Naive thymus-derived CD8-positive, alpha-beta T cell (primary cell): ENCODE data around the gene ZSCAN2. TPM values are rescaled to one million over a fixed set of nuclear protein-coding genes. Genes with fewer than 3 reads are reported as not detected.
"Not testable (repeated sequence)": the region's sequence is repeated elsewhere in the genome, so short reads cannot be mapped to it uniquely, and the experiment has no call there.

Experiments
- ATAC-seq, 2 donors: fragments of 150-1000 bp; cut with Tn5 transposase in 1 of 2; sonication (Bioruptor Pico), chemical (Tn5 transposase) in 1 of 2; 1 replicate in 1 of 2; 2 replicates in 1 of 2; pipeline ENCODE4 v1.10.0; 2021; ENCODE audit warnings: mild to moderate bottlenecking in 2 of 2, moderate library complexity in 2 of 2
- POLR2A ChIA-PET: fragments of 350-600 bp; sonication (Branson Sonifier 250); formaldehyde crosslinking; loops from one replicate; lab custom pipeline; 2021; ENCODE audit warnings: antibody characterized with exemption; lab: Charles Lee
- DNase-seq, 10 donors: peaks; one replicate each; pipeline versions ENCODE4 v3.0.0 to v3.0.0-alpha.2; 2020 to 2022
- H3K27ac Mint-ChIP-seq, 10 donors: one replicate each; pipeline ENCODE4 v1.8.0; 2020 to 2022; ENCODE audit warnings: mild to moderate bottlenecking in 10 of 10, mixed read lengths in 10 of 10, moderate library complexity in 4 of 10, inconsistent platforms in 1 of 10
- H3K27me3 Mint-ChIP-seq, 5 donors: one replicate each; pipeline ENCODE4 v1.8.0; 2021 to 2022; ENCODE audit warnings: mixed read lengths in 5 of 5
- H3K36me3 Mint-ChIP-seq, 3 donors: one replicate each; pipeline ENCODE4 v1.8.0; 2020 to 2022; ENCODE audit warnings: mixed read lengths in 3 of 3, mild to moderate bottlenecking in 2 of 3, inconsistent platforms in 1 of 3
- H3K4me1 Mint-ChIP-seq, 4 donors: one replicate each; pipeline ENCODE4 v1.8.0; 2021 to 2022; ENCODE audit warnings: mixed read lengths in 4 of 4
- H3K4me3 Mint-ChIP-seq, 10 donors: one replicate each; pipeline ENCODE4 v1.8.0; 2020 to 2022; ENCODE audit warnings: mild to moderate bottlenecking in 10 of 10, mixed read lengths in 10 of 10, moderate library complexity in 6 of 10, inconsistent platforms in 1 of 10
- H3K9me3 Mint-ChIP-seq, 9 donors: one replicate each; pipeline ENCODE4 v1.8.0; 2020 to 2022; ENCODE audit warnings: mixed read lengths in 9 of 9, mild to moderate bottlenecking in 3 of 9, inconsistent platforms in 1 of 9, moderate library complexity in 1 of 9
- polyA plus RNA-seq, 3 donors: library from polyadenylated mRNA; unstranded; fragments of 300-500 nt; fragmentation: Illumina TruSeq; gene quantifications; one replicate each; pipeline ENCODE4 v1.2.3, GENCODE V29; 2021
- total RNA-seq, 8 experiments: library from RNA in 2 of 8; stranded (reverse) in 2 of 8; gene quantifications; one replicate each; pipeline ENCODE4 v1.2.3 and lab custom pipeline; 2021 to 2026

Gene ZSCAN2
- total and polyA plus RNA-seq, 5 experiments from 2014 or later: 5.1 to 13.6 (median 10.1) TPM

DNA sequence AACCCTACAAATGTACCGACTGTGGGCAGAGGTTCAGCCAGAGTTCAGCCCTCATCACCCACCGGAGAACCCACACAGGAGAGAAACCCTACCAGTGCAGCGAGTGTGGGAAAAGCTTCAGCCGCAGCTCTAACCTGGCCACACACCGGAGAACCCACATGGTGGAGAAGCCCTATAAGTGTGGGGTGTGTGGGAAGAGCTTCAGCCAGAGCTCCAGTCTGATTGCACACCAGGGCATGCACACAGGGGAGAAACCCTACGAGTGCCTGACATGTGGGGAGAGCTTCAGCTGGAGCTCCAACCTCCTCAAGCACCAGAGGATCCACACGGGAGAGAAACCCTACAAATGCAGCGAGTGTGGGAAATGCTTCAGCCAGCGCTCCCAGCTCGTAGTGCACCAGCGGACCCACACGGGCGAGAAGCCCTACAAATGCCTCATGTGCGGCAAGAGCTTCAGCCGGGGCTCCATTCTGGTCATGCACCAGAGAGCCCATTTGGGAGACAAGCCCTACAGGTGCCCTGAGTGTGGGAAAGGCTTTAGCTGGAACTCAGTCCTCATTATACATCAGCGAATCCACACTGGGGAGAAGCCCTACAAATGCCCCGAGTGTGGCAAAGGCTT lies 20.7 kb downstream of the ZSCAN2 start:
- Mint-ChIP-seq H3K27ac (no peak overlapping the region), H3K9me3 (peaks cover 0 to 31% (median 14%) of the 10 kb centered on the region in 9 donors), H3K27me3 (no peaks in the 10 kb centered on the region), H3K4me3 (no peak overlapping the region), H3K36me3 (peaks cover 25 to 50% (median 31%) of the 10 kb centered on the region in 3 donors), H3K4me1 (peaks cover 2 to 8% (median 4%) of the 10 kb centered on the region in 4 donors)
- POLR2A ChIA-PET: interaction anchor here (0.6 to 2.6 kb wide), 4 partner anchors 8 to 285 kb away, joined by 3 to 13 read pairs (median 4); partner anchors contain the start of gene ZSCAN2
- DNase-seq: no peak
- no peak for ATAC-seq

DNA sequence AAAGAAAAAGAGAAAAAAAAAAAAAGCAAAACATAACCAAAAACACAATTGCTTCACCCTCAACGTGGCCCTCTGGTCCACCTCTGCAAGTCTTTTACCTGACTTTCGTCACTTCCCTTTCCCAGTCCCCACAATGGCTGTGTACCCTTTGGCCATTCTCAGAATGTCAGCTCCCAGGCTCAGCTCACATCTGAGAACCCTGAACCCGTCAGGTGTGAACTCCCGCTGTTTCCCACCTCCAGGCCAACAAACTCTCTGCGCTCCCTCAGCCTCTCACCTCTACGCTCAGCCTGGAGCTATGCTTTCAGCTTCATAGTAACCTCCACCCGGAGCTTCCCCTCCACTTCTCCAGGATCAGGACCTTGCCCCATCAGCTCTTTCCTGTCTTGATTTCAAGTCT lies 23.6 kb downstream of the ZSCAN2 start:
- no peak for DNase-seq
- Mint-ChIP-seq H3K4me1 (peaks cover 0 to 8% (median 2%) of the 10 kb centered on the region in 4 donors), H3K9me3 (peaks cover 0 to 31% (median 14%) of the 10 kb centered on the region in 9 donors), H3K27ac (peak overlapping the region in 3 of 10 donors; percentile 10 to 81 (median 73)), H3K4me3 (no peak overlapping the region), H3K36me3 (peaks cover 25 to 47% (median 30%) of the 10 kb centered on the region in 3 donors), H3K27me3 (no peaks in the 10 kb centered on the region)
- POLR2A ChIA-PET: interaction anchor here (0.8 to 1.3 kb wide), 3 partner anchors 9 to 29 kb away, joined by 3 to 4 read pairs (median 4); no protein-coding TSS in a partner anchor
- ATAC-seq: no peak

DNA sequence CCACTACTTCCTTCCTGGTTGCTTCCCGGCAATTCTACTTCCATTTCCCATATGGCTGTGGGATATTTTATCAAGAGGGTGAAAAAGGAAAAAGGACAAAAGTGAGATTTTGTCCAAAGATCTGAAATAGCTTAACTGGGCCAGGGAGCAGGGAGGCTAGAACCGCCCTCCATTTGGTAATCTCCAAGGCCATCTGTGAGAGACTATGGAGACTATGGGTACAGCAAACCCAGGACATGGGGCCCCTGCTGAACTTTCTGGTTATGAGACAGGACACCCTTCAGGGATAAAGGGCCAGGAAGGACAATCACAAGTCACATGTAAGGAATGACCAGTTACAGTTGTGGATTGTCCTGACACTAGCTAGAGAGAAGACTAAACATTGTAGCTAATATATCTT lies 24.3 kb downstream of the ZSCAN2 start:
- ATAC-seq: no peak
- Mint-ChIP-seq H3K9me3 (peaks cover 0 to 27% (median 13%) of the 10 kb centered on the region in 9 donors), H3K4me1 (peaks cover 0 to 8% (median 5%) of the 10 kb centered on the region in 4 donors), H3K4me3 (no peak overlapping the region), H3K27ac (peak overlapping the region in 2 of 10 donors; percentile 47 to 81), H3K36me3 (peaks cover 25 to 45% (median 26%) of the 10 kb centered on the region in 3 donors), H3K27me3 (no peaks in the 10 kb centered on the region)
- POLR2A ChIA-PET: interaction anchor here (1.0 to 1.9 kb wide), 4 partner anchors 10 to 28 kb away, joined by 3 to 5 read pairs (median 4); no protein-coding TSS in a partner anchor
- DNase-seq: no peak

DNA sequence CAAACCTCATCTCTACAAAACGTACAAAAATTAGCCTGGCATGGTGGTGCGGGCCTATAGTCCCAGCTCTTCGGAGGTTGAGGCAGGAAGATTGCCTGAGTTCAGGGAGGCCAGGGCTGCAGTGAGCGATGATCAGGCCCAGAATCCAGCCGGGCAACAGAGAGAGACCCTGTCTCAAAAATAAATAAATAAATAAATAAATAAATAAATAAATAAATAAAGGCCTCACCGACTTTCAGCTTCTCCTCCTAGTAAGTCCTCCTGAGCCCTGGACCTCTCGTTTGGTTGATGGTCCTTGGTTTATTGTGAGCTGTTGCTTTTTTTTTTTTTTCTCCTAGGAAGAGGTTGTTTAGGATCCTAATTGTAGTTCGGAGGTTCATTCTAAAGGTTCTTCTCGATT lies 28.2 kb downstream of the ZSCAN2 start:
- H3K27me3 Mint-ChIP-seq: no peaks in the 10 kb centered on the region
- POLR2A ChIA-PET: interaction anchor here (0.7 to 7.6 kb wide), 4 partner anchors 29 to 108 kb away, joined by 3 to 136 read pairs (median 4); partner anchors contain the start of gene ZSCAN2
- H3K9me3 Mint-ChIP-seq: no peaks in the 10 kb centered on the region
- H3K4me3 Mint-ChIP-seq: peak overlapping the region in 2 of 10 donors; percentile 10 to 33
- ATAC-seq (no peak), DNase-seq (no peak)
- H3K4me1 Mint-ChIP-seq: peaks cover 14 to 32% (median 25%) of the 10 kb centered on the region in 4 donors
- H3K36me3 Mint-ChIP-seq: peaks cover 0 to 15% (median 3%) of the 10 kb centered on the region in 3 donors
- peak overlapping the region in 1 of 10 donors; percentile 33 for H3K27ac Mint-ChIP-seq

DNA sequence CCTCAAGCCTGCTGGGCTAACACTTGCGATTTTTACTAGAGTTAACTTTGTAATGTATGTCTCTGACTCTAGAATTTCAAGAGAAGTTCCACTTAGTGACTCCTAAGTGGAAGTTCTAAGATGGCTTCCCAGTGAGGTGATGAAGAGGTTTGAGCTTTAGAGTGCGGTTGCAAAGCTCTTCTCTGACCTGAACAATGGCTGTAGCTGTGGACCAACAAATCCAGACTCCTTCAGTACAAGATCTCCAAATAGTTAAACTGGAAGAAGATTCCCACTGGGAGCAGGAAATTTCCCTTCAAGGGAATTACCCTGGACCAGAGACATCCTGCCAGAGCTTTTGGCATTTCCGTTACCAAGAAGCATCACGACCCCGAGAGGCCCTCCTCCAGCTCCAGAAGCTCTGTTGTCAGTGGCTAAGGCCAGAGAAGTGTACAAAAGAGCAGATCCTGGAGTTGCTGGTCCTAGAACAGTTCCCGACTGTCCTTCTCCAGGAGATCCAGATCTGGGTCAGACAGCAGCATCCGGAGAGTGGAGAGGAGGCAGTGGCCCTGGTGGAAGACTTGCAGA lies 31.0 kb downstream of the ZSCAN2 start:
- Mint-ChIP-seq H3K36me3 (peaks cover 0 to 9% (median 0%) of the 10 kb centered on the region in 3 donors), H3K27ac (peak overlapping the region; percentile 85 to 98 (median 96)), H3K4me3 (peak overlapping the region; percentile 92 to 97 (median 96)), H3K4me1 (peaks cover 14 to 53% (median 46%) of the 10 kb centered on the region in 4 donors), H3K27me3 (no peaks in the 10 kb centered on the region), H3K9me3 (no peaks in the 10 kb centered on the region)
- ATAC-seq (no peak), DNase-seq (no peak)
- POLR2A ChIA-PET: interaction anchor here (0.6 to 7.6 kb wide), 18 partner anchors 10 to 350 kb away, joined by 3 to 136 read pairs (median 3); partner anchors contain the start of genes NMB, PDE8A, SEC11A and WDR73

DNA sequence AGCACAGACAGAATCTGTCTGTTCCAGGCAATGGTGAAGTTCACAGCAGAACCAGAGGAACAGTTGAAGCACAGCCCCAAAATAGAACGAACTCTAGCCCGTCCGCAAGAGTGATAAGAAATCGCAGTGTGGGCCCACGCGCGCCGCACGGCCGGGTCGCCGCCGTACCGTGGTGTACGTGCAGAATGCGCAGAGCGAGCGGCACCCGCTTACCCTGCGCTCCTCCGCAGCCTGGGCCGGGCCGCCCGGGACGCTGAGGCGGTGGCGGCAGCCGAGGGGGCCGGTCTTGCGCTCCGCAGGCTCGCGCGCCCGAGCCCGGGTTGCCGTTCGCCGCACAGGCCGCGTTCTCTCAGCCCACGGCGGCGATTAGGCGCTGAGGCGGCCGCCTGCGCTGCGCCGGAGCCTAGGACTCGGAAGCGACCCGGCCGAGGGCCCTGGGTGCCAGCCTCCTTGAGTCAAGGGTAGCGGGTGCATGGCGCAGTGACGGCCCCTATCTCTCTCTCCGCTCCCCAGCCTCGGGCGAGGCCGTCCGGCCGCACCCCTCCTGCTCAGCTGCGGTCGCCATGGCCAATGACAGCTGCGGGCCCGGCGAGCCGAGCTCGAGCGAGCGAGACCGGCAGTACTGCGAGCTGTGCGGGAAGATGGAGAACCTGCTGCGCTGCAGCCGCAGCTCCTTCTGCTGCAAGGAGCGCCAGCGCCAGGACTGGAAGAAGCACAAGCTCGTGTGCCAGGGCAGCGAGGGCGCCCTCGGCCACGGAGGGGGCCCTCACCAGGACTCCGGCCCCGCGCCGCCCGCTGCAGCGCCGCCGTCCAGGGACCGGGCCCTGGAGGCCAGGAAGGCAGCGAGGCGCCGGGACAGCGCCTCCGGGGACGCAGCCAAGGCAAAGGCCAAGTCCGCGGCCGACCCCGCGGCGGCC lies 32.8 kb downstream of the ZSCAN2 start:
- Mint-ChIP-seq H3K4me3 (peak overlapping the region; percentile 93 to 97 (median 96)), H3K27me3 (no peaks in the 10 kb centered on the region), H3K36me3 (peaks cover 0 to 21% (median 8%) of the 10 kb centered on the region in 3 donors), H3K9me3 (no peaks in the 10 kb centered on the region), H3K27ac (peak overlapping the region; percentile 74 to 97 (median 95)), H3K4me1 (peaks cover 18 to 60% (median 54%) of the 10 kb centered on the region in 4 donors)
- ATAC-seq: peak; percentile 58 to 61
- POLR2A ChIA-PET: interaction anchor here (0.5 to 7.6 kb wide), 15 partner anchors 9 to 353 kb away, joined by 3 to 136 read pairs (median 4); partner anchors contain the start of genes NMB, PDE8A, SEC11A and WDR73
- peak; percentile 45 to 80 (median 63) for DNase-seq

DNA sequence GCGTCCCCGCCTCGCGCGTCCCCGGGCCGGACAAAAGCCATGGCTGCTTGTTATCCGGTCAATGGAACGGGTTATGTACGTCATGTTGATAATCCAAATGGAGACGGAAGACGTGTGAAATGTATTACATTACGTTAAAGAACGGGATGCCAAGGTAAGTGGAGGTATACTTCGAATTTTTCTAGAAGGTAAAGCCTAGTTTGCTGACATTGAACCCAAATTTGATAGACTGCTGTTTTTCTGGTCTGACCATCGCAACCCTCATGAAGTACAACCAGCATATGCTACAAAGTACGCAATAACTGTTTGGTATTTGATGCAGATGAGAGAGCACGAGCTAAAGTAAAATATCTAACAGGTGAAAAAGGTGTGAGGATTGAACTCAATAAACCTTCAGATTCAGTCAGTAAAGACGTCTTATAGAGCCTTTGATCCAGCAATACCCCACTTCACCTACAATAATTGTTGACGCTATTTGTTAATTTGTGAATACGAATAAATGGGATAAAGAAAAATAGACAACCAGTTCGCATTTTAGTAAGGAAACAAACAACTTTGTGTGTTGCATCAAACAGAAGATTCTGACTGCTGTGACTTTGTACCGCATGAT lies 33.5 kb downstream of the ZSCAN2 start:
- DNase-seq: peak in 2 of 10 donors; percentile 21 to 24
- H3K4me3 Mint-ChIP-seq: peak overlapping the region; percentile 77 to 97 (median 92)
- POLR2A ChIA-PET: interaction anchor here (0.5 to 7.6 kb wide), 17 partner anchors 8 to 353 kb away, joined by 3 to 136 read pairs (median 4); partner anchors contain the start of genes NMB, PDE8A, SEC11A and WDR73

DNA sequence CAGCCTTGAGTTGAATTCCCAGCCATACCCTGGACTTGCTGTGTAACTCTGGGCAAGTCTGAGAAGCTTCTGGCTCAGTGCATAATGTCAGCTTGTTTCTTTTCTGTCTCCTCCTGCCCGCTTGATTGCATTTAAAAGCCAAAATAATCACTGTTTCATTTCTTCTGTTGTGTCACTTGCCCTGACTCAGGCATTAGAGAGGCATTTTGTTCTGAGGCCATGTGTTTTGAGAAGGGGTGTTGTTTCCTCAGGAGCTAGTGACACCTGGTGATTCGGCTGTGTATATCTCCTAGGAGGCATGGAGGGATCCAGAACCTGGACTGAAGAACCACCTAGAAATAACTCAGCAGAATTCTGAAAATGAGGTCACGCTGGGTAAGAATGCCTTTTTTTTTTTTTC lies 37.3 kb downstream of the ZSCAN2 start:
- peak overlapping the region in 2 of 10 donors; percentile 27 to 48 for H3K4me3 Mint-ChIP-seq
- peaks cover 14 to 39% (median 34%) of the 10 kb centered on the region in 4 donors for H3K4me1 Mint-ChIP-seq
- H3K27ac Mint-ChIP-seq: peak overlapping the region in 9 of 10 donors; percentile 47 to 83 (median 66)
- POLR2A ChIA-PET: interaction anchor here (1.1 to 1.4 kb wide), 6 partner anchors 8 to 40 kb away, joined by 3 to 10 read pairs (median 3); partner anchors contain the start of genes WDR73 and ZSCAN2
- no peaks in the 10 kb centered on the region for H3K27me3 Mint-ChIP-seq
- no peak for DNase-seq
- H3K36me3 Mint-ChIP-seq: peaks cover 3 to 59% (median 11%) of the 10 kb centered on the region in 3 donors
- no peak for ATAC-seq
- no peaks in the 10 kb centered on the region for H3K9me3 Mint-ChIP-seq

More for the DNA sequence above, 33.5 kb downstream of the ZSCAN2 start:
- peaks cover 0 to 28% (median 8%) of the 10 kb centered on the region in 3 donors for H3K36me3 Mint-ChIP-seq
- peak overlapping the region; percentile 69 to 94 (median 90) for H3K27ac Mint-ChIP-seq
- no peaks in the 10 kb centered on the region for H3K27me3 Mint-ChIP-seq
- peaks cover 18 to 60% (median 54%) of the 10 kb centered on the region in 4 donors for H3K4me1 Mint-ChIP-seq
- ATAC-seq: no peak
- no peaks in the 10 kb centered on the region for H3K9me3 Mint-ChIP-seq

DNA sequence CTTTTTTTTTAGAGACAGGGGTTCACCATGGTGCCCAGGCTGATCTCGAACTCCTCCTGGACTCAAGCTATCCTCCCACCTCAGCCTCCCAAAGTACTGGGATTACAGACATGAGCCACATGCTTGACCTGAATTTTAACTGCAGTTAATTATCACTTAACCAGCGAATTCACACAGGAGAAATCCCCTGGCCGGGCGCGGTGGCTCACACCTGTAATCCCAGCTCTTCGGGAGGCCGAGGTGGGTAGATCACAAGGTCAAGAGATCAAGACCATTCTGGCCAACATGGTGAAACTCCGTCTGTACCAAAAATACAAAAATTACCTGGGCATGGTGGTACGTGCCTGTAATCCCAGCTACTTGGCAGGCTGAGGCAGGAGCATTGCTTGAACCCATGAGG lies 41.1 kb downstream of the ZSCAN2 start:
- H3K4me3 Mint-ChIP-seq, ATAC-seq, DNase-seq, H3K27me3 Mint-ChIP-seq, H3K9me3 Mint-ChIP-seq: not testable (repeated sequence)
- Mint-ChIP-seq H3K27ac (peak overlapping the region in 2 of 10 donors; percentile 43 to 60), H3K36me3 (peaks cover 7 to 83% (median 16%) of the 10 kb centered on the region in 3 donors), H3K4me1 (peaks cover 6 to 11% (median 9%) of the 10 kb centered on the region in 4 donors)
- POLR2A ChIA-PET: interaction anchor here (0.7 to 1.6 kb wide), 4 partner anchors 8 to 1045 kb away, joined by 3 to 6 read pairs (median 5); no protein-coding TSS in a partner anchor

DNA sequence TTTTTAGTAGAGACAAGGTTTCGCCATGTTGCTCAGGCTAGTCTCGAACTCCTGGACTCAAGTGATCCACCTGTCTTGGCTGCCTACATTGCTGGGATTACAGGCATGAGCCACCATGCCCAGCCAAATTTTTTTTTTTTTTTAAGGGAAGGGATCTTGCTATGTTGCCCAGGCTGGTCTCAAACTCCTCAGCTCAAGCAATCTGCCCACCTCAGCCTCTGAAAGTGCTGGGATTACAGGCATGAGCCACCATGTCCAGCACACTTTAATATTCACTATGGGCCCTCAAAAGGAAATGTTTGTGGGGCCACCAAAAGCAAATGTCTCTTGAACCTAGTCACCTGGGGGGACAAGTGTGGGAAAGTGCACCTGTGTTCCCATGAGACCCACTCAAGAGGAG lies 41.8 kb downstream of the ZSCAN2 start:
- H3K9me3 Mint-ChIP-seq: not testable (repeated sequence)

DNA sequence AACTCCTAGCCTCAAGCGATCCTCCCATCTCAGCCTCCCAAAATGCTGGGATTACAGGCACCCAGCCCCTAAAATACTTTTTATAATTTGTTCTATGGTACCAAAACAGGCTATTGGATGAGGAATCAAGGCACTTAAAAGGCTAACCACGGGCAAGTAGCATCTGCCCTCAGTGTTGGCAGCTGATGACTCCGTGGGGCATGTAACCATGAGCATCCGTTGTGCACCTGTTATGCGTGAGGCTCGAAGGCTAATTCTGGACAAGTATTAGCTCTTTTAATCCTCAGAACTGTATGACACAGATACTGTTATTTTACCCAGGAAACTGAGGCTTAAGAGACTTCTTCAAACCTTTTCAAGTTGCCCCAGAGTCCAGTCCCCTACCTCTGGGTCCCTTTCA lies 43.0 kb downstream of the ZSCAN2 start:
- POLR2A ChIA-PET: interaction anchor here (1.3 to 2.7 kb wide), 3 partner anchors 9 to 10 kb away, joined by 4 to 12 read pairs (median 9); partner anchors contain the start of gene WDR73
- Mint-ChIP-seq H3K27ac (peak overlapping the region in 4 of 10 donors; percentile 25 to 71 (median 66)), H3K9me3 (no peaks in the 10 kb centered on the region), H3K4me1 (peaks cover 5 to 15% (median 12%) of the 10 kb centered on the region in 4 donors), H3K36me3 (peaks cover 7 to 88% (median 8%) of the 10 kb centered on the region in 3 donors), H3K4me3 (no peak overlapping the region), H3K27me3 (no peaks in the 10 kb centered on the region)
- ATAC-seq: no peak
- no peak for DNase-seq

More for the DNA sequence above, 41.8 kb downstream of the ZSCAN2 start:
- Mint-ChIP-seq H3K36me3 (peaks cover 7 to 88% (median 16%) of the 10 kb centered on the region in 3 donors), H3K27ac (peak overlapping the region in 4 of 10 donors; percentile 3 to 81 (median 21)), H3K4me1 (peaks cover 7 to 11% (median 8%) of the 10 kb centered on the region in 4 donors)
- not testable (repeated sequence) for H3K4me3 Mint-ChIP-seq, H3K27me3 Mint-ChIP-seq, ATAC-seq, DNase-seq
- POLR2A ChIA-PET: interaction anchor here (1.1 to 1.3 kb wide), 2 partner anchors 8 to 51 kb away, joined by 3 to 6 read pairs; no protein-coding TSS in a partner anchor
